T-cell (primary cell): Measurements from ENCODE around the gene VAV2. TPM values are rescaled to one million over a fixed set of nuclear protein-coding genes. Genes with fewer than 3 reads are reported as not detected.

Experiments used
- ATAC-seq, 4 experiments: fragments of 200-7000 bp in 3 of 4; fragments of 150-1000 bp in 1 of 4; cut with Tn5 transposase; replicated peaks in 1 of 4; 1 replicate in 3 of 4; 2 replicates in 1 of 4; pipeline ENCODE4 v1.10.0; 2021; ENCODE audit warnings: moderate library complexity in 3 of 4, mild to moderate bottlenecking in 2 of 4, moderate number of reproducible peaks in 1 of 4
- CTCF ChIA-PET, 2 donors: fragments of 300-600 bp; sonication (Branson Sonifier 250); formaldehyde crosslinking; loops; one replicate each; lab custom pipeline; 2022; ENCODE audit warnings: antibody characterized with exemption in 2 of 2; lab: Charles Lee
- POLR2A ChIA-PET, 2 donors: fragments of 300-600 bp; sonication (Branson Sonifier 250); formaldehyde crosslinking; loops; one replicate each; lab custom pipeline; 2022; ENCODE audit warnings: antibody characterized with exemption in 2 of 2; lab: Charles Lee
- DNase-seq, 35 experiments: peaks; one replicate each; pipeline versions ENCODE4 v3.0.0 to v3.0.0-alpha.2; 2013 to 2023
- H3K27ac ChIP-seq: one replicate; pipeline ENCODE4 v1.5.1; 2013; ENCODE audit warnings: low read length
- H3K27me3 ChIP-seq, 2 experiments: replicated peaks in 1 of 2; 1 replicate in 1 of 2; 2 replicates in 1 of 2; pipeline versions ENCODE4 v1.6.1 to v1.7.0; 2013; ENCODE audit warnings: low read length in 1 of 2, mixed read lengths in 1 of 2; ENCODE audit not compliant: control insufficient read depth in 2 of 2, insufficient read depth in 2 of 2; ENCODE audit errors: extremely low read depth in 1 of 2
- H3K36me3 ChIP-seq, 2 donors: 1 replicate in 1 of 2; 2 replicates in 1 of 2; pipeline versions ENCODE4 v1.6.1 to v1.7.0; 2013; ENCODE audit warnings: low read length in 1 of 2; ENCODE audit not compliant: control insufficient read depth in 2 of 2, insufficient read depth in 1 of 2; ENCODE audit errors: extremely low read depth in 1 of 2
- H3K4me1 ChIP-seq, 2 experiments: 1 replicate in 1 of 2; 2 replicates in 1 of 2; pipeline versions ENCODE4 v1.6.1 to v1.7.0; 2013; ENCODE audit warnings: low read length in 2 of 2, mixed read lengths in 1 of 2; ENCODE audit not compliant: insufficient read depth in 2 of 2, control insufficient read depth in 1 of 2; ENCODE audit errors: extremely low read depth in 1 of 2
- H3K4me3 ChIP-seq, 2 donors: 1 replicate in 1 of 2; 2 replicates in 1 of 2; pipeline versions ENCODE4 v1.5.1 to v1.7.0; 2013; ENCODE audit warnings: mild to moderate bottlenecking in 2 of 2, low read length in 1 of 2, moderate library complexity in 1 of 2; ENCODE audit not compliant: control insufficient read depth in 1 of 2; ENCODE audit errors: extremely low read depth in 1 of 2
- H3K9me3 ChIP-seq: 2 replicates; pipeline ENCODE4 v1.7.0; 2013
- H3K27ac Mint-ChIP-seq, 2 donors: one replicate each; pipeline ENCODE4 v1.8.0; 2020 to 2021; ENCODE audit warnings: mild to moderate bottlenecking in 2 of 2, mixed read lengths in 2 of 2
- H3K27me3 Mint-ChIP-seq, 2 donors: one replicate each; pipeline ENCODE4 v1.8.0; 2021 to 2022; ENCODE audit warnings: mixed read lengths in 2 of 2
- H3K36me3 Mint-ChIP-seq: one replicate; pipeline ENCODE4 v1.8.0; 2021; ENCODE audit warnings: mixed read lengths
- H3K4me1 Mint-ChIP-seq, 3 donors: one replicate each; pipeline ENCODE4 v1.8.0; 2020 to 2022; ENCODE audit warnings: mixed read lengths in 3 of 3, mild to moderate bottlenecking in 1 of 3
- H3K4me3 Mint-ChIP-seq, 3 donors: one replicate each; pipeline ENCODE4 v1.8.0; 2020 to 2022; ENCODE audit warnings: mild to moderate bottlenecking in 3 of 3, mixed read lengths in 3 of 3, moderate library complexity in 3 of 3
- H3K9me3 Mint-ChIP-seq, 3 donors: one replicate each; pipeline ENCODE4 v1.8.0; 2020 to 2022; ENCODE audit warnings: mixed read lengths in 3 of 3
- WGBS: methylation state at CpG from one replicate; pipeline ENCODE4 v1.1.5; 2013; ENCODE audit warnings: missing lambda C conversion rate; ENCODE audit not compliant: insufficient coverage; 5-methylcytosine and 5-hydroxymethylcytosine counted together
- total RNA-seq, 35 experiments: library from RNA in 6 of 35; stranded (reverse) in 6 of 35; fragments of 120-200 nt in 1 of 35; gene quantifications; one replicate each; pipeline versions ENCODE4 v1.2.1 to v1.2.4 and lab custom pipeline; 2013 to 2026

The VAV2 gene
- total RNA-seq, 5 donors from 2014 or later (not counting 1 experiment from before 2014, with no cell fraction given): 1.2 to 7.5 (median 4.9) TPM

GRCh38 chr9:133854048-133854447 lies 138.1 kb downstream of the VAV2 start:
- Mint-ChIP-seq H3K9me3 (no peaks in the 10 kb centered on the region), H3K36me3 (no peaks in the 10 kb centered on the region), H3K4me1 (no peaks in the 10 kb centered on the region), H3K27ac (no peak overlapping the region), H3K4me3 (no peak overlapping the region), H3K27me3 (no peaks in the 10 kb centered on the region)
- no peak overlapping the region for H3K27ac ChIP-seq
- no peak for DNase-seq
- ChIA-PET CTCF (no interaction called here), POLR2A (no interaction called here)
- H3K27me3 ChIP-seq: no peaks in the 10 kb centered on the region
- H3K4me3 ChIP-seq: no peak overlapping the region
- H3K9me3 ChIP-seq: no peaks in the 10 kb centered on the region
- H3K4me1 ChIP-seq: no peaks in the 10 kb centered on the region
- WGBS: 95% methylated on average over 6 of the region's 6 CpGs
- no peaks in the 10 kb centered on the region for H3K36me3 ChIP-seq
- no peak for ATAC-seq

DNA sequence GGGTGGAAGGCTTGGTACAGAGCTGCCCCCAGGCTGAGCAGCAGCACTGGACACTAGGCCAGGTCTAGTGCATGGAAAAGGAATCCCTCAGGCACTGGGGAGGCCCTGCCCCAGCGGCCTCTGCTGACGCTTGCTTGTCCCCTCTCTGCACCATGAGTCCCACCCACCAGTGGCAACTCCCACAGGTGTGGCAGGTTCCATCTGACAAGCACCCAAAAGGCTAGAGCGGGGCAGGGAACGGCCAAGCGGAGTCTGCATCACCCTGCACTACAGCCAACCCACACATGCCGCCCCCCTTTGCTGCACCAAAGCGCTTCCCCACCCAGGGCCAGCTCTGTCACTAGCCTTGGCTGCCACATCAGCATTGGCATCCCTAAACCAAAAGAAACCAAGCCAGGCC lies 138.8 kb downstream of the VAV2 start:
- CTCF ChIA-PET: no interaction called here
- Histone ChIP-seq H3K27ac (no peak overlapping the region), H3K4me3 (no peak overlapping the region), H3K27me3 (no peaks in the 10 kb centered on the region), H3K4me1 (no peaks in the 10 kb centered on the region), H3K36me3 (no peaks in the 10 kb centered on the region), H3K9me3 (no peaks in the 10 kb centered on the region)
- ATAC-seq (no peak), DNase-seq (no peak)
- no peaks in the 10 kb centered on the region for H3K36me3 Mint-ChIP-seq
- H3K4me3 Mint-ChIP-seq: no peak overlapping the region
- WGBS: 91% methylated on average over 7 of the region's 7 CpGs
- H3K9me3 Mint-ChIP-seq: no peaks in the 10 kb centered on the region
- no peaks in the 10 kb centered on the region for H3K4me1 Mint-ChIP-seq
- H3K27ac Mint-ChIP-seq: no peak overlapping the region
- no peaks in the 10 kb centered on the region for H3K27me3 Mint-ChIP-seq
- POLR2A ChIA-PET: no interaction called here

GRCh38 chr9:133852431-133852830 lies 139.7 kb downstream of the VAV2 start:
- H3K27me3 Mint-ChIP-seq: no peaks in the 10 kb centered on the region
- Histone ChIP-seq H3K27ac (no peak overlapping the region), H3K4me1 (no peaks in the 10 kb centered on the region), H3K4me3 (no peak overlapping the region), H3K27me3 (no peaks in the 10 kb centered on the region), H3K9me3 (no peaks in the 10 kb centered on the region), H3K36me3 (no peaks in the 10 kb centered on the region)
- H3K27ac Mint-ChIP-seq: no peak overlapping the region
- 85% methylated on average over 6 of the region's 6 CpGs for WGBS
- no peaks in the 10 kb centered on the region for H3K9me3 Mint-ChIP-seq
- CTCF ChIA-PET: no interaction called here
- ATAC-seq (no peak), DNase-seq (no peak)
- H3K4me1 Mint-ChIP-seq: no peaks in the 10 kb centered on the region
- POLR2A ChIA-PET: no interaction called here
- H3K36me3 Mint-ChIP-seq: no peaks in the 10 kb centered on the region
- H3K4me3 Mint-ChIP-seq: no peak overlapping the region

DNA sequence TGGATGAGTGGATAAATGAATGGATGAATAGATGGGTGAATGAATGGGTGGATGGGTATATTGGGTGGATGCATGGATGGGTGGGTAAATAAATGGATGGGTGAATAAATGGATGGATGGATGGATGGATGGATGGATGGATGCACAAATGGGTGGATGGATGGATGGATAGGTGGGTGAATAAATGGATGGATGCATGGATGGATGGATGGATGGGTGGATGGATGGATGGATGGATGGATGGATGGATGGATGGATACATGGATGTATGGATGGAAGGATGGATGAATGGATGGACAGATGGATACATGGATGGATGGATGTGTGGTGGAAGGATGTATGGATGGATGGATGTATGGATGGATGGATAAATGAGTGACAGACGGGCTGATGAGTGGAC lies 140.4 kb downstream of the VAV2 start:
- H3K27ac ChIP-seq: no peak overlapping the region
- H3K36me3 Mint-ChIP-seq: no peaks in the 10 kb centered on the region
- no peaks in the 10 kb centered on the region for H3K27me3 Mint-ChIP-seq
- CTCF ChIA-PET: no interaction called here
- H3K4me3 ChIP-seq: no peak overlapping the region
- POLR2A ChIA-PET: no interaction called here
- H3K27ac Mint-ChIP-seq: no peak overlapping the region
- H3K4me1 Mint-ChIP-seq: no peaks in the 10 kb centered on the region
- no peak overlapping the region for H3K4me3 Mint-ChIP-seq
- H3K27me3 ChIP-seq: no peaks in the 10 kb centered on the region
- DNase-seq (no peak), ATAC-seq (no peak)
- no peaks in the 10 kb centered on the region for H3K36me3 ChIP-seq
- WGBS: 45% methylated on average over 1 of the region's 1 CpG
- no peaks in the 10 kb centered on the region for H3K4me1 ChIP-seq
- no peaks in the 10 kb centered on the region for H3K9me3 ChIP-seq
- H3K9me3 Mint-ChIP-seq: no peaks in the 10 kb centered on the region

GRCh38 chr9:133850937-133851336 lies 141.2 kb downstream of the VAV2 start:
- no peak for ATAC-seq
- H3K9me3 ChIP-seq: no peaks in the 10 kb centered on the region
- WGBS: 91% methylated on average over 7 of the region's 7 CpGs
- H3K4me3 ChIP-seq: no peak overlapping the region
- Mint-ChIP-seq H3K27me3 (no peaks in the 10 kb centered on the region), H3K4me3 (no peak overlapping the region), H3K27ac (no peak overlapping the region), H3K36me3 (no peaks in the 10 kb centered on the region), H3K4me1 (no peaks in the 10 kb centered on the region), H3K9me3 (no peaks in the 10 kb centered on the region)
- DNase-seq: no peak
- H3K27ac ChIP-seq: no peak overlapping the region
- CTCF ChIA-PET: no interaction called here
- H3K4me1 ChIP-seq: no peaks in the 10 kb centered on the region
- POLR2A ChIA-PET: no interaction called here
- no peaks in the 10 kb centered on the region for H3K36me3 ChIP-seq
- no peaks in the 10 kb centered on the region for H3K27me3 ChIP-seq

DNA sequence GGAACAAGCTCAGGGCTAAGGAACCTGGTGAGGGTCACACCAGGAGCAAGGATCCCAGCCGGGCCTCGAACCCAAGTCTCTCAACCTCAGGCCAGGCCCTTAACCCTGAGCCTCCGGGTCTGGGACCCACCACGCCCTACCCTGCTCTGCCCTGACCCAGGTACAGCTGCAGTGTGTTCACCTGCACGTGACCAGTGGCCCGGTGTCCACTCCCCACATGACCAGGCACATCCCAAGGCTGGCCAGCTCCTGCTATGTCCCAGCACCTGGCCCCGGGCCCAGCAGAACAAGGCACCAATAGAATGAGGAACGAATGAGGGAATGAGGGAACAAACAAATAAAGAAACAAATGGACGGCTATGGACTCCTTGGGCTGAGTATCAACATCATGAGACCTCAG lies 142.0 kb downstream of the VAV2 start:
- DNase-seq (no peak), ATAC-seq (no peak)
- no peaks in the 10 kb centered on the region for H3K36me3 Mint-ChIP-seq
- ChIA-PET CTCF (no interaction called here), POLR2A (no interaction called here)
- Histone ChIP-seq H3K27me3 (peaks cover 0 to under 1% of the 10 kb centered on the region in 2 experiments), H3K4me3 (no peak overlapping the region), H3K36me3 (no peaks in the 10 kb centered on the region), H3K27ac (no peak overlapping the region), H3K4me1 (peaks cover 0 to 3% of the 10 kb centered on the region in 2 experiments), H3K9me3 (no peaks in the 10 kb centered on the region)
- peaks cover 0 to 3% of the 10 kb centered on the region in 2 donors for H3K27me3 Mint-ChIP-seq
- H3K4me3 Mint-ChIP-seq: no peak overlapping the region
- H3K4me1 Mint-ChIP-seq: peaks cover 0 to 2% (median 0%) of the 10 kb centered on the region in 3 donors
- H3K9me3 Mint-ChIP-seq: no peaks in the 10 kb centered on the region
- no peak overlapping the region for H3K27ac Mint-ChIP-seq
- 81% methylated on average over 8 of the region's 9 CpGs for WGBS

- H3K36me3 Mint-ChIP-seq: no peaks in the 10 kb centered on the region
- H3K27me3 Mint-ChIP-seq: peaks cover 0 to 3% of the 10 kb centered on the region in 2 donors
- Histone ChIP-seq H3K9me3 (no peaks in the 10 kb centered on the region), H3K36me3 (no peaks in the 10 kb centered on the region), H3K27ac (no peak overlapping the region), H3K4me1 (peaks cover 0 to 7% of the 10 kb centered on the region in 2 experiments), H3K4me3 (no peak overlapping the region), H3K27me3 (peaks cover 0 to 2% of the 10 kb centered on the region in 2 experiments)
- DNase-seq: no peak
- no peak overlapping the region for H3K4me3 Mint-ChIP-seq
- ChIA-PET CTCF (no interaction called here), POLR2A (no interaction called here)
- ATAC-seq: no peak
- H3K9me3 Mint-ChIP-seq: no peaks in the 10 kb centered on the region
- no peak overlapping the region for H3K27ac Mint-ChIP-seq
- 83% methylated on average over 12 of the region's 16 CpGs for WGBS
- H3K4me1 Mint-ChIP-seq: peaks cover 0 to 2% (median 0%) of the 10 kb centered on the region in 3 donors
Measured at GRCh38 chr9:133849110-133849670, 142.9 kb downstream of the VAV2 start.
